Measurements from ENCODE around the gene ERC2.

Gene ERC2

DNA sequence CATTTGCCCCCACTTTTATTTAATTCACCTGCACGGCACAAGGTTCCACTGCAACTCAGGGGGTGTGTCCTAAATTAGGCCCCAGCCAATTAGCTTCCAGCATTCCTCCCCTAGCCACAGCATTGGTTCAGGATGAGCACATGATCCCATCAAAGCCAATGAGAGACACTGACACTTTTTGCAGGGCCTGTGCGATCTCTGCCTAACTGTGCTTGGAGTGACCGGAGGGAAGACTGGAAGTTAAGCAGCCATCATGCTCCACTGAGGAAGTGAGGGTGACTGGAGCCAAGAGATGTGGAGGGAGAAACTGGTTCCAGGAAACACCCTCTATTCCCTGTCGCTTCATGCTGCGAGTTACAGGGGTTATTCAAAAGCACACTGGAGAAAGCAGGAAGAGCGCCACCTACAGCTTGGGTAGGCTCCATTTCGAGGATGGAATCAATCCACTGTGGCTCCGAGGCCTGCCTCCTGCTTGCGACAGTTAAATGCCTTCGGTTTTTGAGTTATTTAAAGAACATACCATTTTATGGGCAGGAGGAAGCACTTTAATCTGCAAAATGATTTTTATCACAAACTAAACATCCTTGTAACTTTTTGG, 858.9 kb downstream of the ERC2 start:
- Mint-ChIP-seq H3K4me3 (no peak overlapping the region), H3K36me3 (ENCODE audit: low read depth) (no peaks in the 10 kb centered on the region), H3K9me3 (no peaks in the 10 kb centered on the region), H3K27me3 (ENCODE audit: low read depth) (no peaks in the 10 kb centered on the region), H3K27ac (no peak overlapping the region), H3K4me1 (ENCODE audit: low read depth) (no peaks in the 10 kb centered on the region)

DNA sequence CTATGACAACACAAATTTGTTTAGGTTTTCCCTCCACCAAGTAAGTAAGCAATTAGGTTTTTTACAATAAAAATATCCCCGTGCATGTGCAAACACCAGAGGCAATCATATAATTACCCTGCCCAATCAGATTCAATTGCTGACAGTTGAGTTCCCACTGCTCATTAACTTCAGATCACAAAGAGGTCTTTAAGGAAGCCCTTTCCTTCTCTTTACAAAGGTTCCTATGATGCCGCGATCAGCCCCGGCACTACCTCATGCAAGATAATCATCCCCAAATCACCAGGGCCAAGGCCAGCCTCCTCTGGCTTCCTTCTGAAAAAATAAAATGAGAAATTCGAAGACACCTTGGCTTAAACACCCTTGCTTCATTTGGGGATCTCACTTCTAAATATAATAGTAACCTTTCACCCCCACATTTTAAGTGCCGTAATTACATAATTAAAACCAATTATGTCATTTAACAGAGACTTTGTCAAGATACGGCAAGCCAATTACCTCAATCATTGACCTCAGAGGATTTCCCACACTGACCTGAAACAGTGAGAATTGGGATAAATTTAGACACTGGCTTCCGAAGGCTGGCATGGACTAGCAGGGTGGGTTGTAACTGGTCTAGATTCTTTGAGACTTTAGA, 859.8 kb downstream of the ERC2 start:
- Mint-ChIP-seq H3K4me1 (ENCODE audit: low read depth) (no peaks in the 10 kb centered on the region), H3K9me3 (no peaks in the 10 kb centered on the region), H3K27me3 (ENCODE audit: low read depth) (no peaks in the 10 kb centered on the region), H3K4me3 (no peak overlapping the region), H3K36me3 (ENCODE audit: low read depth) (no peaks in the 10 kb centered on the region), H3K27ac (no peak overlapping the region)

DNA sequence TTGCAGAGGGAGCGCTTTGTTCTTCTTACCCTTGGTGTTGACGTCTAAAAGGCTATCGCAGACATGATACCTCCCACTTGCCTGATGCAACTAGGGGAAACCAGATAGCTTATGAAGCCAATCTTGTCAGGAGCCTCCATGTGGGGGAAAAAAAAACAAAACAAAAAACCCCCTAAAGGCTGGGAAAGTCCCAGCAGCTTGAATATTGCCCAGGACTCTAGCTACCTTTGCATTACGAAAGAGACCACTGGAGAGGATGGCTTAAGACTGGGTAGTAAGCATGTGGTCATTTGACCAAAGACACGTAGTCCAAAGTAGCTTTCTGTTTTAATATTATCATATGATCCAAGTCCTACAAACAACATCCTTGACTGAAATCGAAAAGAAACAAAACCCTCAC, 860.4 kb downstream of the ERC2 start:
- Mint-ChIP-seq H3K27me3 (ENCODE audit: low read depth) (no peaks in the 10 kb centered on the region), H3K27ac (no peak overlapping the region), H3K4me1 (ENCODE audit: low read depth) (no peaks in the 10 kb centered on the region), H3K4me3 (no peak overlapping the region), H3K9me3 (no peaks in the 10 kb centered on the region), H3K36me3 (ENCODE audit: low read depth) (no peaks in the 10 kb centered on the region)

DNA sequence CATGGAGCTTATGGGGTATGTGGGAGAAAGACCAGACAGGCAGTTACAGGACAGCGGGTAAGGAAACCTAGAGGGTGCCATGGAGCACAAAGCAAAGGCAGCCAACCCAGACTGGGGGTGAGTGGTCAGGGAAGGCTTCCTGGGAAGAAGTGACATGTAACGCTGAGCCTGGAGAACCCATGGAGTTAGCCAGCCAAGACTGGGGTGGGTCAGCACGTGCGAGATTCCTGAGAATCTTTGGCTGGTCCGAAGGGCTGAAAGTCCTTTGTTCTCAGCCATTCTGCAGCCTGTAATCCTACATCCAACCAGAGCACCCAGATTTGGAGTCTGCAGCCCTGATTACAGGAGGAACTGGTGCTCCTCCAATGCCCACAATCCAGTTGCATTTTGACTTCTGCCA, 861.1 kb downstream of the ERC2 start:
- no peaks in the 10 kb centered on the region for H3K4me1 Mint-ChIP-seq (ENCODE audit: low read depth)
- no peak overlapping the region for H3K27ac Mint-ChIP-seq
- no peaks in the 10 kb centered on the region for H3K27me3 Mint-ChIP-seq (ENCODE audit: low read depth)
- H3K9me3 Mint-ChIP-seq, result no peaks in the 10 kb centered on the region
- no peaks in the 10 kb centered on the region for H3K36me3 Mint-ChIP-seq (ENCODE audit: low read depth)
- no peak overlapping the region for H3K4me3 Mint-ChIP-seq

DNA sequence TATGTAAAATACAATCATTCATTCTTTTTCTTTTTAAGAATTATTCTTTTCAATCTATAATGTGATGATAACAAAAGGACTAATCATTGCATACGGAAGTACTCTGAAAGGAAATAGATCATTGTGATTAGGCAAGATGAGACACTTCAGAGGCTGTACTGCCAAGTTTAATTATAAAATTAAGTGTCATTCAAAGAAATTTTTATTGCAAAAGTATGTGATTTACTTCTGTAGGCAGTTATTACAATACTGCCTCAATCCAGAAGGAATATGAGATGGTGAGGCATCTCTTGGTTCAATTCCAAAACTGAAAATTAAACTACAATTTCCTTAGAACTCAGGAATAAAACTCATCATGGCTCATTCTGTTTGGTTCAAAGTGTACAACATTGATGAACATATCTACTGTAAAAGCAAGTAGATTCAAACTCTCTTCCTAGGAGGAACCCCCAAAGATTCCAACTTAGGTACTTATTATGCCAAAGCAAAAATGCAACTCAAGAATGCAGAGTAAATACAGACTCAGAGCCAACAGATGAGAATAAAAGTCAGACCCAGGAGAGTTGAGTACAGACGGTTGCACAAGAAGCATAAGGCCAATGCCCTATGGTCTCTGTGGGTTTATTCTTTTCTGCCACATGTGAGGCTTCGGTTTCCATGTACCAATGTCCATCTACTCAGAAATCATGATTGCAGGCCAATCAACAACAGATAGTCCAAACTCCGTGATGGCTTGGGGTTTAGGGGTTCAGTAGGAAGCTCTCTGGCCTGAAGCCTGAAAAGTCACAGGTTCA, 862.6 kb downstream of the ERC2 start:
- peaks cover 4% of the 10 kb centered on the region for H3K27me3 Mint-ChIP-seq (ENCODE audit: low read depth)
- H3K4me1 Mint-ChIP-seq (ENCODE audit: low read depth), result no peaks in the 10 kb centered on the region
- H3K36me3 Mint-ChIP-seq (ENCODE audit: low read depth), result no peaks in the 10 kb centered on the region
- H3K9me3 Mint-ChIP-seq, result no peaks in the 10 kb centered on the region
- no peak overlapping the region for H3K4me3 Mint-ChIP-seq
- no peak overlapping the region for H3K27ac Mint-ChIP-seq

DNA sequence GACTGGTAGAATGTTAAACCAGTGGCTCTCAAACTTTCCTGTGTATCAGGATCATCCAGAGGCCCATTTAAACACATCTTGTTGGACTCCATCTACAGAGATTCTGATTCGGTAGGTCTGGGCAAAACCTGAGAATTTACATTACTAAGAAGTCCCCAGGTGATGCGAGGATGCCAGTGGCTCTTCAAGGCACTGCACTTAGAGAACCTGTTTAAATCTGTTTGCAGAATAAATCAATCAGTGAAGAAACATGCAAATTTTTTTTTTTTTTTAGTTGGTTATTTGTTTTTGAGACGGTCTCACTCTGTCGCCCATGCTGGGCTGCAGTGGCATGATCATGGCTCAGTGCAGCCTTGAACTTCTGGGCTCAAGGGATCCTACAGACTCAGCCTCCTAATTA, 863.4 kb downstream of the ERC2 start:
- H3K36me3 Mint-ChIP-seq (ENCODE audit: low read depth), result no peaks in the 10 kb centered on the region
- H3K4me3 Mint-ChIP-seq, result no peak overlapping the region
- no peak overlapping the region for H3K27ac Mint-ChIP-seq
- H3K4me1 Mint-ChIP-seq (ENCODE audit: low read depth), result no peaks in the 10 kb centered on the region
- H3K27me3 Mint-ChIP-seq (ENCODE audit: low read depth), result peaks cover 4% of the 10 kb centered on the region
- H3K9me3 Mint-ChIP-seq, result no peaks in the 10 kb centered on the region

DNA sequence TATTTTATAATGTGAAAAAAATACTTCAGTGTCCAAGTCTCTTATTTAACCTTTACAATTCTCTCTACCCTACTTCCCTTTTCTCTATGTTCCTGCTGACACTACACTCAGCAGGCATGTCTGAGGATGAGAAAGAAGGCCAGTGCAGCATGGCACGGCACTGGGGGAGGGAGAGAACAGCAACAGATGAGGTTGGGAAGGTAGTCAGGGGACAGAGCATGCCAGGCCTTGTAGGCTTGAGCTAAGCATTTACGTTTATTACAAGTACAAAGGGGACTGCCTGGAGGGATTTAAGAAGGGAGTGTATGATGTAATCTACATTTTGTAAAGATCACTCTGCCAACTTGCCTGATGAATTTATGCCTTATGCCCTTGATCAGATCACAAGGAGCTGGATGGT, 863.9 kb downstream of the ERC2 start:
- no peak overlapping the region for H3K4me3 Mint-ChIP-seq
- H3K4me1 Mint-ChIP-seq (ENCODE audit: low read depth), result no peaks in the 10 kb centered on the region
- H3K27ac Mint-ChIP-seq, result no peak overlapping the region
- no peaks in the 10 kb centered on the region for H3K36me3 Mint-ChIP-seq (ENCODE audit: low read depth)
- no peaks in the 10 kb centered on the region for H3K9me3 Mint-ChIP-seq
- peaks cover 4% of the 10 kb centered on the region for H3K27me3 Mint-ChIP-seq (ENCODE audit: low read depth)

DNA sequence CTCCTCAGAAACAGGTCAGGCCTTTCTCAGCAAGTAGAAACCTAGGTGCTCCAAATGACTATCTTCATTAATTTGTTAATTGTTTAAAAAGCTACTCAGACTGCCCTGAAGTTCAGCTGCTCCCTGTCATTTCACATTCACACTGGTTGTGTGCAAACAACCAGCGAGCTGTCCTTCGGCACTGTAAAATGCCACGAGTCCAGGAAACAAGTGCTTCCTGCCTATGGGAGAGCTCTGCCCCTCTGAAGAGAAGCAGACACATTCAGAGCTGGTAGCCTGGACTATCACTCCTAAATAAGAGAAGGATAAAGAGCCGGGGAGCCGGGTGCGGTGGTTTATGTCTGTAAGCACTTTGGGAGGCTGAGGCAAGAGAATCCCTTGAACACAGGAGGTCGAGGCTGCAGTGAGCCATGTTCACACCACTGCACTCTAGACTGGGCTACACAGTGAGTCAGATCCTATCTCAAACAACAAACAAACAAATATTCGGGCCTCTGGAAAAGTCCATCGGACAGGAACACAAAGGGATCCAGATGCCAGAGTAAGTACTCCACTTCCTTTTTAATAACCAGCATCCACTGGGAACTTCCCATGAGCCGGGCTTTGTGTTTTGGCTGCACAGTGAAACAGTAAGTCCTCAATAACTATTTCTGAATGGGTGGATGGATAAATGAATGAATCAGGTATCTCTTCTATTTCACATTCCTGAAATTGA, 866.7 kb downstream of the ERC2 start:
- H3K9me3 Mint-ChIP-seq, result no peaks in the 10 kb centered on the region

DNA sequence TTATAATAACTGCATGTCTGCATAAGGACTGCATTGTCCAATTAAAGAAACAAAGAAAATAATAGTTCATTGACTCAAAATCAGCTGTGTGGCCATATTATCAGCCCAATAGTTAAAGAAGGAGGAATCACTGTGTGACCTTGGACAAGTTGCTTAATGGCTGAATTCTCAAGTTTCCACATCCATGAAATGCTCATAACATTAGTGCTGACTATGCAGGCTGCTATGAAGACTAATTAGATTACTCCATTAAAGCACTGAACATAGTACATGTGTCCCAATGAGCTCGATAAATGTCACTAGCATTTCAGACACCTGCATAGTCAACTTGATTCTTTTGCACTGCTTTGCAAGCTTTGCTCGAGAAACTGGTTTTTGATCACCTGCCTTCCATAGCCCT, 870.0 kb downstream of the ERC2 start:
- H3K27ac Mint-ChIP-seq, result no peak overlapping the region
- no peaks in the 10 kb centered on the region for H3K4me1 Mint-ChIP-seq (ENCODE audit: low read depth)
- peaks cover 4% of the 10 kb centered on the region for H3K27me3 Mint-ChIP-seq (ENCODE audit: low read depth)
- no peaks in the 10 kb centered on the region for H3K9me3 Mint-ChIP-seq
- H3K4me3 Mint-ChIP-seq, result no peak overlapping the region
- H3K36me3 Mint-ChIP-seq (ENCODE audit: low read depth), result no peaks in the 10 kb centered on the region

More for the DNA sequence above, 866.7 kb downstream of the ERC2 start:
- Mint-ChIP-seq H3K36me3 (ENCODE audit: low read depth) (no peaks in the 10 kb centered on the region), H3K27me3 (ENCODE audit: low read depth) (peaks cover 4% of the 10 kb centered on the region), H3K4me3 (no peak overlapping the region), H3K27ac (no peak overlapping the region), H3K4me1 (ENCODE audit: low read depth) (no peaks in the 10 kb centered on the region)

DNA sequence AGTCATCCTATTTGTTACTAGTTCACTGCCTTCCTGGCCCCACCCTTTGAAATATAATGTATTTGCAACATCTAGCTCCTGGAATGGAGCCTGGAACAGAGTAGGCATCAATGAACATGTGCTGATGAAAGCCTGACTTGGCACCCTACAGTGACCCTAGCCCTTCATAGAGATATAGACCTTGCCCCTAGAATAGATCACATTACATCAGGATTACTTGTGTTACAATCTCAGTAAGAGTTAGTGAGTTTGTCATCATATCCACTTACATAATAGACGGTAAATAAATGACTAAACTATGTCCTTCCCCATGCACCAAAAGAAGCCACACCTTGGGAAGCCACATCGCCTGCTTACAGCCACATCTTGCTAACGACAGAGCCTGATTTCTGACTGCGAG, 870.6 kb downstream of the ERC2 start:
- no peak overlapping the region for H3K4me3 Mint-ChIP-seq
- peaks cover 4% of the 10 kb centered on the region for H3K27me3 Mint-ChIP-seq (ENCODE audit: low read depth)
- no peaks in the 10 kb centered on the region for H3K36me3 Mint-ChIP-seq (ENCODE audit: low read depth)
- H3K4me1 Mint-ChIP-seq (ENCODE audit: low read depth), result no peaks in the 10 kb centered on the region
- H3K27ac Mint-ChIP-seq, result no peak overlapping the region
- H3K9me3 Mint-ChIP-seq, result no peaks in the 10 kb centered on the region

DNA sequence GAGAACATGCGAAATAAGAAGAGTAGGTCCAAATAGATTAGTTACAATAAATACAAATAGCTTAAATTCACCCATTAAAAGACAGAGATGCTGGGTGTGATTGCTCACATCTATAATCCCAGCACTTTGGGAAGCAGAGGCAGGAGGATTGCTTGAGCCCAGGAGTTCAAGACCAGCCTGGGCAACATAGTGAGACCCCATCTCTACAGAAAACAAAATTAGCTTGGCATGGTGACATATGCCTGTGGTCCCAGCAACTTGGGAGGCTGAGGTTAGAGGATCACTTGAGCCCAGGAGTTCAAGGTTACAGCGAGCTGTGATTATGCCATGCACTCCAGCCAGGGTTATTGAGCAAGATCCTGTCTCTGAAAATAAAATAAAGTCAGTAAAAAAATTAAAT, 872.1 kb downstream of the ERC2 start:
- Mint-ChIP-seq H3K9me3 (no peaks in the 10 kb centered on the region), H3K27ac (no peak overlapping the region), H3K36me3 (ENCODE audit: low read depth) (no peaks in the 10 kb centered on the region), H3K27me3 (ENCODE audit: low read depth) (no peaks in the 10 kb centered on the region), H3K4me3 (no peak overlapping the region), H3K4me1 (ENCODE audit: low read depth) (no peaks in the 10 kb centered on the region)

DNA sequence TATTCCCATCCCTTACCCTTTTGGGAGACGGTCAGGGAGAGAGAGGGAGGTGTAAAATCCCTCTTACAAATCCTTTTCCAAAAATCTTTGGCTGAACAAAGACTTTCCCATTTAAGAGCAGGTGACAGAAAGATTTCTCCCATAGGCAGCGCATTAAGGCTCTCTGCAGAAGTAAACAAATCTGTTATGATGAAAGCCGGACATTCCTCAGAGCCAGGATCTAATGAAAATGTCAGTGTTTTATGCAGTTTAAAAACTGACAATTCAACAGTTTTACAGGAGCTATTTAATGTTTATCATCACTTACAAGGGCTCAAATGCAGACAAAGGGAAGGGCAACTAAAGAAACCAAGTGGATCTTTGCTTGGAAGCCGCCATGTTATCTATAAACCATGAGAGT, 872.8 kb downstream of the ERC2 start:
- no peaks in the 10 kb centered on the region for H3K4me1 Mint-ChIP-seq (ENCODE audit: low read depth)
- H3K36me3 Mint-ChIP-seq (ENCODE audit: low read depth), result no peaks in the 10 kb centered on the region
- H3K27me3 Mint-ChIP-seq (ENCODE audit: low read depth), result no peaks in the 10 kb centered on the region
- no peaks in the 10 kb centered on the region for H3K9me3 Mint-ChIP-seq
- H3K27ac Mint-ChIP-seq, result no peak overlapping the region
- H3K4me3 Mint-ChIP-seq, result no peak overlapping the region

DNA sequence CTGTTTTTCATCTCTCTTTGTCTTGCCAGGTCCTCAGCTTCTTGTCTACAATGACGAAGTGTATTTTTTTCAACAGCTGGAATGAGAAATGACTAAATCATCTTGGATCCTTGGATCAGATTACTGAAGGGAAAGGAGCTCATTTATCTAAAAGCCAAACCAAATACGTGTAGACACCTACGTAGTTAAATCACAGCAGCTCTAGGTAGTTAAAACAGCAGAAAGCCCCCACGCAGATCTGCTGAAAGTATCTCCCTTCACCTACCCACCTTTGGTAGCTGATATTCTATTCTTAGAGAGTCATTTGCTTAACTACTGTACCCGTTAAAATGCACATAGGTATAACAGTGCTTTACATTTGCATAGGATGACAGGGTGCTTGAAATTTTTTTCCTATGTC, 875.7 kb downstream of the ERC2 start:
- Mint-ChIP-seq H3K4me3 (no peak overlapping the region), H3K36me3 (ENCODE audit: low read depth) (no peaks in the 10 kb centered on the region), H3K4me1 (ENCODE audit: low read depth) (no peaks in the 10 kb centered on the region), H3K27ac (no peak overlapping the region), H3K9me3 (no peaks in the 10 kb centered on the region), H3K27me3 (ENCODE audit: low read depth) (no peaks in the 10 kb centered on the region)

DNA sequence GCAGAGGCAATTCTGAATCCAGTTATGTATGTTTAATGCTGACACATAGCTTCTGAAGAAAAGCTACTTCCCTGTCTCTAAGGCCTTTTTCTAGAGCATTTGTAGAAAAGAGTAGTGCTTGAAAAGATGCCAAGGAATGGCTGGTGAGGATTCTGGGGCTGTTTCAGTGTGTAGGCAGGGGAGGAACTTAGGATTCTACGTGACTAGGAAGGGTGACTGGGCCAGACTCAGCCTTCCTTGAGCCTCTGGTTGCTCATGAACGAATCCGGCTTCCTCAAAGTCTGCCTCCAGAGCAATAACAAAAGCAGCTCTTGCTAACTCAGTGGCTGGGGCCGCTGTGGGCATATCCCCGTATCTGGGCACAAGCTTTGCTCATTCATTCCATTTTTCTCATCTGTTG, 876.4 kb downstream of the ERC2 start:
- Mint-ChIP-seq H3K9me3 (no peaks in the 10 kb centered on the region), H3K36me3 (ENCODE audit: low read depth) (no peaks in the 10 kb centered on the region), H3K27ac (no peak overlapping the region), H3K4me1 (ENCODE audit: low read depth) (no peaks in the 10 kb centered on the region), H3K4me3 (no peak overlapping the region), H3K27me3 (ENCODE audit: low read depth) (no peaks in the 10 kb centered on the region)

Data from T-helper 1 cell treated with Interleukin-12 subunit alpha and Interleukin-12 subunit beta and Interleukin-4 antibody, amounts not matched to agents 30 μg/mL and 1 μg/mL, for 36 hours (primary cell).